NCI-H1930 (cell line): ENCODE measurements around the gene FNIP2.
"Not testable (repeated sequence)": the region's sequence is repeated elsewhere in the genome, so short reads cannot be mapped to it uniquely, and the experiment has no call there.

Experiments
- DNase-seq, 2 experiments: peaks; one replicate each; lab custom pipeline; 2025; lab: John Stamatoyannopoulos, UW

The FNIP2 gene

DNA sequence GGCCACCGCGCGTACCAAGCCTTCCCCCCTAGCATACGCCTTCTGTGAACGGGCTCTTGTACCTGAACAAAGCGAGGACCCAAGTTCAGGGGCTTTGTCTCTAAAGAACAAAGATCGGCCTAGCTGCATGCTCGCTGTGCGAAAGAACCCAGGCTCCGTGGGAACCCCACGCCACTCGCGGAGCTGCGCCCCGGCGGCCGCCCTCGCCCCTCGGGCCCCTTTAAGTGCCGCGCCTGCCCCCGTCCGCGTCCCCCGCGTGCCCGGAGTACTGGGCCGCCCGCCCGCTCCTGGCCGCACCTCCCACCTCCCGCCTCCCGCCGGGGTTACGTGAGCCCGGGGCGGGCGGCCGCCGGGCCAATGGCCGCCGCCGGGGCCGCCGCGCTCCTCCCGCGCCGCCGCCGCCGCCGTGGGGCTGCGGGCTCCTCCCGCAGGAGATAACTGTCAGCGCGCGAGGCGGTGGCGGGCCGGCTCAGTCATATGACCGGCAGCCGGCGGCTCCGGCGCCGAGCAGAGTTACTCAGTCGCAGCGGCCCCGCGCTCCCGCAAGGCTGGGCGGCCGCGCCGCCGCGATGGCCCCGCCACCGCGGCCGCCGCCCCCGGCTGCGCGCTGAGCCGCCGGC lies at the start of gene FNIP2:
Gene FNIP2 (plus strand): TSS at position 472 of the 620 bp plus-strand sequence. CDS start 187 bp downstream, outside the sequence.
- peak; percentile 58 to 74 for DNase-seq

DNA sequence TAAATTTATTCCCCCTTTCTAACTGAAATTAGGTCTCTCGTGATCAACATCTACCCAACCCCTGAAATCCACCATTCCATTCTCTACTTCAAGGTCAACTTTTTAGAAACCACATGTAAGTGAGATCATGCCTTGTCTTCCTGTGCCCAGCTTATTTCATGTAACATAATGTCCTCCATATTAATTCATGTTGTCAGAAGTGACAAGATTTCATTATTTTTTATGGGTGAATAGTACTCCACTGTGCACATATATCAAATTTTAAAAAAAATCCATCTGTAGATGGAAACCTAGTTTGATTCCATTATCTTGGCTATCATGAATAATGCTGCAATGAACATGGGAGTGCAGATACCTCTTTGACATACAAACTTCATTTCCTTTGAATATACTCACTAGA lies 47.1 kb upstream of the FNIP2 start:
- no peak for DNase-seq

DNA sequence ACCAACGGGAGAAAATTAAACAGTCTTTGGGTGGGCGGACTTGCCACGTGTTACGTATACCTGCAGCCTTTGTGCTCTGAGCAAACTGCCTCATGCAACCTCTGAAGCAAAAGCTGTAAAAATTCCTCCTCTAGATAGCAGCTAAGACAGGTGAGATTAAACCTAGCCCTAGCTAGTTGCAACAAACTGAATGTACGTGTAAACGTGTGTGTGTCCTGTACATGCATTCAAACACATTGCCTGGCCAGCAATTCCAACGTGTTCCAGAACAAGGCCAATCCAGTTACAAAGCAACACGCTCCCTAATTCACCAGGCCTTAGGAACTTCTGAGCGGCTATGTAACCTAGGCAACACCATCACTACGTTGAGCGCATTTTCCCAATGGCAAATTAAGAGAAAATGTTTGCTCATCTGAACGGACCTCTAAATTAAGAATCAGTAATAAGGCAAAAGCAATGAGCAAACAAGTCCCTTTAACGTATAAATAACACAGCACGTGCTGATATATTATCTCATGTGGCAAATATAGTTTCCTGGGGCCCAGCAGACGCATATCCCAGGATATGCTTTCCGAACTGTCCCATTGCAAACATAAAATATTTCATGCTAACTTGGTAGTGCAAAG lies 46.4 kb upstream of the FNIP2 start:
- no peak for DNase-seq

DNA sequence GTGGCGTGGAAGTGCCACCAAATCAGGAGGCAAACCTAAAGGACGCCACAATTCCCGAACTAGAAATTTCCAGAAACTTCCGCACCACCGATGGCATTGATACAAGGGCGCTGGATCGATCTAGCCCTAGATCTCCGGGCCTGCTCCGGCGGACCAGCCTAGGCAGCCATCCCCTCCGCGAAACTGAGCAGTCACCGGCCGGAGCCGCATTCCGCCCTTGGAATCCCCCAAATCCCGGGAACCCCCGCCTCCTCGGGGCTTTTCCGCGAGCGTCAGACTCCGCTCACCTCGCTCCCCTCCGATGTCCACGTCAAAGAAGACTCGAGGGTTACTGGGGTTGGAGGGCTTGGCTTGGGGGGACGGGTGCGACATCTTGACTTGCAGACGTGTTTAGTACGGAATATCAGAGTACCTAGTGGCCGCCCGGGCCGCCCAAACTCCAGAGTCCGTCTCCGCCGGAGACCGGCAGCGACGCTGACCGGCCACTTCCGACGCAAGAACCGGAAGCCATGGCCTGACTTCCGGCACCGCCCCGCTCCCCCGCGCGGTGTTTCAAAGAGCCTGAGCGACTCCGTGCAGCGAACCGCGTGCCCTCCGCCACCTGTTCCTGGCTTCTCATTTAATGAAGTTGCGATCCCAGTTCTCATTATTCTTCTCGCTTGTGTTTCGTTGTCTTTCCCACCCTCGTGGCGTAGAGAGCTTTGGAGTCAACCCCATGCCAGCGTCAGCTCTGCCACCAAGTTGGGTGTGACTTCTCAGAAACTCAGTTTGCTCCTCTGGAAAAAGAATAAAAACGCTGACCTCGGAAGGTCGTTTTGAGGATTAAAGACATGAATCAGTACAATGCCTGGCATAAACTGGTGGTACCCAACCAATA lies 45.7 kb upstream of the FNIP2 start, which contains the start of gene PPID:
Gene PPID (minus strand): TSS at position 480 of the 877 bp plus-strand sequence. CDS start 108 bp downstream, at position 372.
- peak; percentile 74 to 81 for DNase-seq

DNA sequence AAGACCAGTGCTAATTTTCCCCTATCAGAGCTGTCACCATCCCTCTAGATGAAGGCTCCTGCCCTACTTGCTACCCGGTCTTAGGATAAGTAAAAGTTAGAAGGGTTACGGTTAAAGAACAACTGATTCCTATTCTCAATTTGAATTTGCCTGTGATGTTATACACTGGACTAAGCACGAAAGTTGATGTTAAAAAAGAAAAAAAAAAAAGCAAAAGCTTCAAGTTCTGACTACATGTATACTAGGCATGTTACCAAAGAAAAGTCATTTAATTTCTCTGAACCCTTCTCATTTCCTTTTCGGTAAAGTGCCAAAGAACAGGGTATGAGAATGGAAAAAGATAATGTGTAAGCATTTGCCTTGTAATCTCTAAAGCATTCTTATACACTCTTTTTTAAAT lies 44.2 kb upstream of the FNIP2 start:
- no peak for DNase-seq

DNA sequence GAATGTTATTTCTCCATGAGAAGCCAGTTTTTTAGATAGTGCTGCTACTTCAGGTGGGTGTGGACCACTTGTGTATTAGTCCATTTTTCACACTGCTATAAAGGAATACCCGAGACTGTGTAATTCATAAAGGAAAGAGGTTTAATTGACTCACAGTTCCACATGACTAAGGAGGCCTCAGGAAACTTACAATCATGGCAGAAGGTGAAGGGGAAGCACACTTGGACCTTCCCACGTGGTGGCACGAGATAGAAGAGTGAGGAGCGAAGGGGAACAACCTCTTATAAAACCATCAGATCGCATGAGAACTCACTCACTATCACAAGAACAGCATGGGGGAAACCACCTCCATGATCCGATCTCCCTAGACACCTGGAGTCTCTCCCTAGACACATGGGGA lies 42.2 kb upstream of the FNIP2 start:
- DNase-seq, result no peak

DNA sequence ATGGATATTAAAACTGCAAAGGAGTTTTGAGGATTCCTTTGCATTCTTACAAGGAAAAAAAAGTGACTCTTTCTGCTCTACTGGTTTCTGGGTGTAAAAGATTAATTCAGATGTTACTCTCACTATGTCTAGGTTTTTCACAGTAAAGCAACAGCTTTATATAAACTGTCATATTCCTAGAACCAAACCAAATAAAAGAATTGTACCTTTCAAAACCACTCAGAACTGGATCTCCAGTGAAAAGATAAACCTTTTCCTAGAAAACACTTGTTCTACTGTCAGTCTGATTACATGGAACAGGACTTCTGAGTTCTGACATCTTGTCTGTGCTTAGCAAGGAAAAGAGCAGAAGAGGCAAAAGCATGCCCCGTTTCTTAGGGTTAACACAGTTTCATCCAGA lies 40.6 kb upstream of the FNIP2 start:
- DNase-seq, result no peak

DNA sequence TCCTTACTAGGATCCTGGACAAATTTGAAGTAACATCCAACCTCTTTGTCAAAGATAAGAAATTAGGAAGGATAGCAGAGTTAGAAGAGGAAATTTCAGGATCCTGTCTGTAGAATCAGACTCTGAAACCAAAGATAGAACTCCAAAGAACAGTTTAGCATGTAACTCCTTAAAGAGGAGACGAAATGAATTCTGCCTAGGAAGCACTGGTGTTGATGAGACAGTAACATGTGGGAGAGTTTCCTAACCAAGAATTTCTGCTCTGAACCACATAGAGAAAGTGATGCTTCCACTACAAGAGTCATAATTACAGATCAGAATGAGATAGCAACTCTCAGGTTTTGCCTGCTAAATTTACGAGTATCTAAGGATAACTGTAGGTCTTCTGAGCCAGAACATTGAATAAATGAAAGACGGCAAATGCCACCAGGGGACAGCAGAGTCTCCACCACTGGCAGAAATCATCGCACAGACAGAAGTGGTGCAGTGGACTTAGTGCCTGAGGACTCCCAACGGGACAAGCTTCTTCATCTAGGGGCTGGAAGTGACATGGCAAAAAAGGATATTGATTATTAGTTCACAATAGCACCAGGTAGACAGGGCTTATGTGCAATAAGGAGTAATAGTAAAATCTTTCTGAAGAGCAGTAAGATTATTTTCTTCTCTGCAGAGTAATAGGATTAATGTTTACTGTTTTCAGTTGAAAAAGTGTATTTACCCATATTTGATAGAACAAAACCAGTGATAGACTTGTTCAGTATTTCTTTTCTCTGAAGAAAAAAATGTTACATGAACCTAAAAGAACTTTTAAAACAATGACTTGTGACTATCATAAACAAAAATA lies 38.9 kb upstream of the FNIP2 start:
- peak in 1 of 2 experiments; percentile 47 for DNase-seq

DNA sequence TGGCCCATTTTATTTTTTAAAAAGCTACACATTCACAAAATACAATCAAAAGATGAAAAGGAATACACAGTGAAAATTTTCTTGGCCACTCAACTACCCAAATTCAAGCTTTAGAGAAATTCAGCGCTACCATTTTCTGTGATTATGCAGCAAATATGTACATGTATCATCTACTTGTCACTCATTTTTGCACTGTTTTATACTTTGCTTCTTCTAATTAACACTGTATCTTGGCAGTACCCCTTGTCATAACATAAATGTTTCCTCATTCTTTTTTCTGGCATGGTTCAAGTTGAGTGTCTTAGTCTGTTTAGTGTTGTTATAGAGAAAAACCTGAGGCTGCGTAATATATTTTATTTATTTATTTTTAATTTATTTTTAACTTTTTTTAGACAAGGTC lies 30.0 kb upstream of the FNIP2 start:
- no peak for DNase-seq

DNA sequence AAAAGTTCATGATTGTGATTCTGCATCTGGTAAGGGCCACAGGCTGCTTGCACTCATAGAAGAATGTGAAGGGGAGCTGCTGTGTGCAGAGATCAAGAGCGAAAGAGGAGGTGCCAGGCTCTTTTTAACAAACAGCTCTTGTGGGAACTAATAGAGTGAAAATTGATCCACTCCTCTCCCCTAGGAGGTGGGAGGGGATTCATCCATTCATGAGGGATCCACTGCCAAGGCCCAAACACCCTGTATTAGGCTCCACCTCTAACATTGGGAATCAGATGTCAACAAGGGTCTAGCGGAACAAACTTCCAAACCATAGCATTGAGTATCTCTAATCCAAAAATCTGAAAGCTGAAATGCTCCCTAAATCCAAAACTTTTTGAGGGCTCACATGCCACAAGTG lies 29.2 kb upstream of the FNIP2 start:
- DNase-seq, result no peak

DNA sequence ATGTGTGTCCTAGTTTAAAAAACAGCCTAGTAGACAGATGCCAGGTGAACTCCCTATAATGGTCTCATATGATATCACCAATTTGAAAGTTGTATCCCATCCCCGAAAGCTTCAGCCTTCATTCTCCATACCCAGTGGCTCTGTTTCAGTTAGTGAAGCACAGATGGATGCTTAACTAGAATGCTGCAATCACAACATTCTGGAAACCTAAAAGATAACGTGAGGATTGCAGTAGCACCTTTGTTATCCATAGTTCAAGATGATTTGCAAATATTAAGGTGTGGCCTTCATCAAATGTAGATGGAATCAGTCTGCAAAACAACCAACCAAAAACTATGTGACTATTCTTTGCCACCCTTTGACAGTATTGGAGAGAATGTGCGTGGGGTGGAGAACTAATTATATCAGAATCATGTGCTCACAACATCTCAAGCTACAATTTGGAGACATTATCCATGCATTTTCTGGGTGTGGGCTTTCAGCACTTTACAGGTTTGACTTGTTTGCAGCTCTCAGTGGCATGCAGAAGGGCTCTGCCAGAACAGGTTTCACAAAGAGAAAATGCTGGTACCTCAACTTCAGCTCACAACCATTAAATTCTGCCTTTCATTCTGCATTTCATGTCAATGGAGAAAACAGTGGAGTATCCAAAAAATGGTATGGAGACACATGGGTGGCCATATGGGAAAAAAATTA lies 27.4 kb upstream of the FNIP2 start:
- DNase-seq, result no peak

DNA sequence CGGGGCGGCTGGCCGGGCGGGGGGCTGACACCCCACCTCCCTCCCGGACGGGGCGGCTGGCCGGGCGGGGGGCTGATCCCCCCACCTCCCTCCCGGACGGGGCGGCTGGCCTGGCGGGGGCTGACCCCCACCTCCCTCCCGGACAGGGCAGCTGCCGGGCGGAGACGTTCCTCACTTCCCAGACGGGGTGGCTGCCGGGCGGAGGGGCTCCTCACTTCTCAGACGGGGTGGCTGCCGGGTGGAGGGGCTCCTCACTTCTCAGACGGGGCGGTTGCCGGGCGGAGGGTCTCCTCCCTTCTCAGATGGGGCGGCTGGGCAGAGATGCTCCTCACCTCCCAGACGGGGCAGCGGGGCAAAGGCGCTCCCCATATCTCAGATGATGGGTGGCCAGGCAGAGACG lies 22.3 kb upstream of the FNIP2 start:
- not testable (repeated sequence) for DNase-seq

DNA sequence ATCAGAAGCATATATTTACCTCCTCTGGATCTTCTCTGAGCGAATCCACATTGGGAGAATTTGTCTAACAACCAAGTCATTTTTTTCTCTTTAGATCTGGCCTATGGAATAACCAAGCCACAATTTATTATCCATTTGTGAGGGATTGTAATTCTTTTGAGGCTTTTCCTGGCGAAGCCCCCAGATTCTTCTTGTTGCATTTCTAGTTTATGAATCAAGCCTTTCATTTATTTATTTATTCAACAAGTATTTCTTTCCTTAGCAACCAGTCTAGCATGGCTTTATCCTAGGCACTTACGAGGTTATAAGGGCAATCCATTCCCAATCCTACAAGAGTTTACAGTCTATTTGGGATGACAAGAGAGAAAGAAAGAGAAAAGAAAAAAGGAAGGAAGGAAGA lies 18.4 kb upstream of the FNIP2 start:
- DNase-seq, result no peak

DNA sequence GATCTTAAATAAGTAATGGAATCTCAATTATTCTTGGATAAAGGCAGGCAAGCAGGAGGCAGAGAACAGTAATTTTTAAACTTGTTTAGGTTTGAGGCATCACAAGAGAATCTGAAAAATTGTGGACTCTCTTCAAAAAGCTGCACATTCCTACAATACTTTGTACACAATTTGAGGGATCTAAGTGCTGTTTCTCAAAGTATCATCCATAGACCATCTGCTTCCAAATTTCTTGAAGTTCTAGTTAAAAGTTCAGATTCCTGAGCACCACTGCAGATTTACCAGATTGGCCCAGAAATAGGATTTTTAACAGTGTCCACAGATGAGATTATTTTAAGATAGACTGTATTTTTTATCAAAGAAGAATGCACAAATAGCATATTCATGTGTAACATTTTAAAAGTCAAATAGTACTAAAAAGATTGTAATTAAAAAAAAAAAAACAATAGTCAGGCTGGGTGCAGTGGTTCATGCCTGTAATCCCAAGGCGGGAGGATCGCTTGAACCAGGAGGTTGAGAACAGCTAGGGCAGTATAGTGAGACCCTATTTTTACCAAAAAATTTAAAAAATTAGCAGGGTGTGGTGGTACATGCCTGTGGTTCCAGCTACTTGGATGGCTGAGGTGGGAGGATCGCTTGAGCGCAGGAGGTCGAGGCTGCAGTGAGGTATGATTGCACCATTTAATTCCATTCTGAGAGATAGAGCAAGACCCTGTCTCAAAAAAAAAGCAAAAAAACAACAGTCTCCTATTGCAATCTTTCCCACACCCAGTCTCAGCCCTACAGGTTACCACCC lies 14.2 kb upstream of the FNIP2 start:
- no peak for DNase-seq

DNA sequence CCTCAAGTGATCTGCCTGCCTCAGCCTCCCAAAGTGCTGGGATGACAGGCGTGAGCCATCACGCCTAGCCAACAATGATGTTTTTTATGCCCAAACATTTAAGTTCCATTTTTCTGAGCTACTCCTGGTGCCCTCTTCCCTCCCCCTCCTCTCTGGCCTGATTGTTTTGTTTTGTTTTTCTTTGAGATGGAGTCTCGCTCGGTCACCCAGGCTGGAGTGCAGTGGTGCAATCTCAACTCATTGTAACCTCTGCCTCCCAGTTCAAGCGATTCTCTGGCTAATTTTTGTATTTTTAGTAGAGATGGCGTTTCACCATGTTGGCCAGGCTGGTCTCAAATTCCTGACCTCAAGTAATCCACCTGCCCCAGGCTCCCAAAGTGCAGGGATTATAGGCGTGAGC lies 13.0 kb upstream of the FNIP2 start:
- DNase-seq, result not testable (repeated sequence)

DNA sequence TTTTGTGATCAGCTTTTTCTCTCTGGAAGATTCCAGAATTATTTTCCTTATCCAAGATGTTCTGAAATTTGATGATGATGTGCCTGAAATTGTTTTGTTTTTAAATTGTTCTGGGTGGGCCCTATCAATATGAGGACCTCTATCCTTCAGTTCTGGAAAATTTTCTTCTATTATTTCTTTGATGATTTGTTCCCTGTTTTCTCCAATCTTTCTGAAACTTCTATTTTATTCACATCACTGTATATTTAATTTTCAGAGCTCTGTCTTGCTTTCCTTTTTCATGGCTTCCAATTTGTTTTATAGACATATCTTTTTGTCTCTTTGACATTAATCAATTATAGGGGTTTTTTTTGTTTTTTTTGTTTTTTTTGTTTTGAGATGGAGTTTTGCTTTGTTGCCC lies 12.2 kb upstream of the FNIP2 start:
- no peak for DNase-seq

DNA sequence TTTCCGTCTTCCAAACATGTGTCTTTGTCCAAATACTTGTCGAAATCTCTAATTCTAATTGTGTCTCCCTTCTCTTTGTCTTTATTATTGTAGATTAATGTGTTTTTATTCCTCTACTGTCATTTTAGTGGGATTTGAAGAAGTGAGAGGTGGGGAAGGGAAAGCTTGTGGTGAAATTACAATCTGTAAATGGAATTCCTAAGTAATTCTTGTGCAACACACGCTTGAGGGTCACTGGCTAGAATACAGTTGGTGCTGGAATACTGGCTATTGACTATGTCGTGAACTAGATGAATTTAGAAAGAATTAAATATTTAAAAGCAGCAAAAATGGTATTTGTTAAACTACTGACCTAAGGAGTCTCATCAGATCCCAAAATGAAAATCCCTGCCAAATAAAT lies 10.7 kb upstream of the FNIP2 start:
- no peak for DNase-seq

DNA sequence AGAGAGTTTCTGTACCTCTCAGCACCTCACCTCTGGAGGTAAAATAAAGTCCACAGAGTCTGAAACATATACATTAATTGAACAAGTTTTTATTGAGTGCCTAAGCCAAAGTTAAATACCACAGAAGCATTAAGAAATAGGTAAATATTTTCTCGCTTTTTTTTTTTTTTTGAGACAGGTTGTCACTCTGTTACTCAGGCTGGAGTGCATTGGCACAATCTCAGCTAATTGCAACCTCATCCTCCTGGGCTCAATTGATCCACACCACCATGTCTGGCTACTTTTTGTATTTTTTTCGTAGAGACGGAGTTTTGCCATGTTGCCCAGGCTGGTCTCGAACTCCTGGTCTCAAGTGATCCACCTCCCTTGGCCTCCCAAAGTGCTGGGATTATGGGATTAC lies 10.1 kb upstream of the FNIP2 start:
- no peak for DNase-seq

DNA sequence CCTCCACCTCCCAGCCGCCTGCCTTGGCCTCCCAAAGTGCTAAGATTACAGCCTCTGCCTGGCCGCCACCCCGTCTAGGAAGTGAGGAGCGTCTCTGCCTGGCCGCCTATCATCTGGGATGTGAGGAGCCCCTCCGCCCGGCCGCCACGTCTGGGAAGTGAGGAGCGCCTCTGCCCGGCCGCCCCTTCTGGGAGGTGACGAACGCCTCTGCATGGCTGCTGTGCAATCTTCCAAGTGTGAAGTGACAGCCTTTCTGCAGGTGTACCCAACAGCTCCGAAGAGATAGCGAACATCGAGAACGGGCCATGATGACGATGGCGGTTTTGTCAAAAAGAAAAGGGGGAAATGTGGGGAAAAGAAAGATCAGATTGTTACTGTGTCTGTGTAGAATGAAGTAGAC lies 9.3 kb upstream of the FNIP2 start:
- not testable (repeated sequence) for DNase-seq

DNA sequence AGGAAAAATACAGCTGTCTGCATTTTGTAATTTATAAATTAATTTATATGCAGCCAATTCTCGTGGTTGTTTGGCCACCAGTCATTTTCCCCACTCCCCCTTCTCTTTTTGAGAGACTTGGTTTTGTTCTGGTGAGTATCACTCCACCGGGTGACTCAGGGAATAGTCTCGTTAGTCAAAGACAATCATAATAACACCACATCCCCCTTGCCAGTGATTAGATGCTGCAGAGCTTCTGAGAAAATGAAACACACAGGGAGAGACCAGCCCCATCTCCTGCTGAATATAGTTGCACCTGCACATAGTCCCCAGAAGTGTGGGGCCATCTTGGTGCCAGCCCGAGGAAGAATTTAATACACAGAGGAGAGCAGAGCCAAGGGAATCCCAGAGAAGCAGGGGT lies 8.0 kb upstream of the FNIP2 start:
- DNase-seq, result no peak

DNA sequence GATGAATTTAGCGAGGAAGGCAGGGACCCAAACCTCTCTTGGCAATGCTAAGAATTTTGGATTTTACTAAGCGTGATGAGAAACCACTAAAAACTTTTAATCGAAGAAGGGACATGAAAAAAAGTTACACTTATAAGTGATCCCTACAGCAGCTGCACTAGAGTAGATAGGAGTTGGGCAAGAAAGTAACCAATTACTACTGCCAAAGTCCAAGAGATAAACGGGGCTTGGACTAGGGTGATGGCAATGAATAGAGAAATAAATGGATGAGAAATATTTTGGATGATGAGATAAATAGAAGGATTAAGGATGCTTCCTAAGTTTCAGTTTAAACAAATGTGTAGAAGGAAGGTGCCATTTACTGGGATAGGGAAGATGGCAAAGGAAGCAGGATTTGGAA lies 6.3 kb upstream of the FNIP2 start:
- no peak for DNase-seq
